ENCODE data around the gene IRF2. TPM values are rescaled to one million over a fixed set of nuclear protein-coding genes. Genes with fewer than 3 reads are reported as not detected.

The IRF2 gene
- total RNA-seq, 3 donors from 2014 or later = 39.3 to 59.8 (median 53.5) TPM

- no peaks in the 10 kb centered on the region for H3K36me3 ChIP-seq (ENCODE audit: low read depth)
- no peak for TF ChIP-seq CTCF (IDR thresholded peaks at IDR 0.05)
- DNase-seq (no peak), ATAC-seq (no peak)
- H3K9me3 ChIP-seq = no peaks in the 10 kb centered on the region
- peaks cover 12% of the 10 kb centered on the region for H3K4me1 ChIP-seq (ENCODE audit: low read depth)
- intact Hi-C loops (cut with DNase I, micrococcal nuclease) = no loop called here
- no peak overlapping the region for H3K4me3 ChIP-seq
Observed at GRCh38 chr4:184444215-184444952, 30.0 kb downstream of the IRF2 start.

- no peaks in the 10 kb centered on the region for H3K9me3 ChIP-seq
- H3K36me3 ChIP-seq (ENCODE audit: low read depth) = no peaks in the 10 kb centered on the region
- H3K4me3 ChIP-seq = no peak overlapping the region
- no peak for ATAC-seq
- DNase-seq = no peak
- no peak for TF ChIP-seq CTCF (IDR thresholded peaks at IDR 0.05)
- intact Hi-C loops (cut with DNase I, micrococcal nuclease) = no loop called here
- H3K4me1 ChIP-seq (ENCODE audit: low read depth) = peaks cover 18% of the 10 kb centered on the region
Observed at GRCh38 chr4:184443318-184443717, 31.0 kb downstream of the IRF2 start.

- ATAC-seq (no peak), DNase-seq (no peak)
- H3K4me3 ChIP-seq = no peak overlapping the region
- H3K36me3 ChIP-seq (ENCODE audit: low read depth) = no peaks in the 10 kb centered on the region
- no peak for TF ChIP-seq CTCF (IDR thresholded peaks at IDR 0.05)
- intact Hi-C loops (cut with DNase I, micrococcal nuclease) = no loop called here
- no peaks in the 10 kb centered on the region for H3K9me3 ChIP-seq
- peaks cover 19% of the 10 kb centered on the region for H3K4me1 ChIP-seq (ENCODE audit: low read depth)
Observed at GRCh38 chr4:184442314-184442635, 32.1 kb downstream of the IRF2 start.

- intact Hi-C loops (cut with DNase I, micrococcal nuclease) = no loop called here
- DNase-seq (no peak), ATAC-seq (no peak)
- peaks cover 19% of the 10 kb centered on the region for H3K4me1 ChIP-seq (ENCODE audit: low read depth)
- no peaks in the 10 kb centered on the region for H3K36me3 ChIP-seq (ENCODE audit: low read depth)
- TF ChIP-seq CTCF (IDR thresholded peaks at IDR 0.05) = no peak
- no peaks in the 10 kb centered on the region for H3K9me3 ChIP-seq
- H3K4me3 ChIP-seq = no peak overlapping the region
Observed at GRCh38 chr4:184441461-184442313, 32.7 kb downstream of the IRF2 start.

GRCh38 chr4:184440595-184441358 lies 33.6 kb downstream of the IRF2 start:
- no peak for TF ChIP-seq CTCF (IDR thresholded peaks at IDR 0.05)
- peaks cover 14% of the 10 kb centered on the region for H3K4me1 ChIP-seq (ENCODE audit: low read depth)
- ATAC-seq (no peak), DNase-seq (no peak)
- intact Hi-C loops (cut with DNase I, micrococcal nuclease) = no loop called here
- no peaks in the 10 kb centered on the region for H3K36me3 ChIP-seq (ENCODE audit: low read depth)
- H3K9me3 ChIP-seq = no peaks in the 10 kb centered on the region
- H3K4me3 ChIP-seq = no peak overlapping the region
